H9 (cell line): ENCODE data around the gene RPL26. TPM values are rescaled to one million over a fixed set of nuclear protein-coding genes. Genes with fewer than 3 reads are reported as not detected.

Experiments
- DNase-seq: peaks from one replicate; pipeline ENCODE4 v3.0.0-alpha.2; 2017
- H2AFZ ChIP-seq: one replicate; pipeline ENCODE4 v1.6.1; 2013; ENCODE audit warnings: mild to moderate bottlenecking, low read length, control low read depth, moderate library complexity
- H2AK5ac ChIP-seq: 2 replicates; pipeline ENCODE4 v1.6.1; 2013; ENCODE audit warnings: low read length, control low read depth, mixed read lengths; ENCODE audit not compliant: insufficient read length
- H2BK120ac ChIP-seq: one replicate; pipeline ENCODE4 v1.6.1; 2013; ENCODE audit warnings: low read depth, mild to moderate bottlenecking, low read length, control low read depth, inconsistent platforms; ENCODE audit not compliant: poor library complexity, severe bottlenecking
- H2BK12ac ChIP-seq: 2 replicates; pipeline ENCODE4 v1.6.1; 2013; ENCODE audit warnings: low read length, control low read depth, mixed read lengths, low read depth; ENCODE audit not compliant: insufficient read length
- H2BK15ac ChIP-seq: 2 replicates; pipeline ENCODE4 v1.6.1; 2013; ENCODE audit warnings: low read depth, low read length, control low read depth
- H2BK20ac ChIP-seq: one replicate; pipeline ENCODE4 v1.6.1; 2013; ENCODE audit warnings: low read depth, mild to moderate bottlenecking, low read length, control low read depth, inconsistent platforms; ENCODE audit not compliant: poor library complexity, severe bottlenecking
- H2BK5ac ChIP-seq: 2 replicates; pipeline ENCODE4 v1.6.1; 2013; ENCODE audit warnings: low read length, control low read depth, mixed read lengths; ENCODE audit not compliant: insufficient read length
- H3K14ac ChIP-seq: 2 replicates; pipeline ENCODE4 v1.6.1; 2013; ENCODE audit warnings: low read length, control low read depth; ENCODE audit not compliant: insufficient read depth
- H3K18ac ChIP-seq: 2 replicates; pipeline ENCODE4 v1.6.1; 2013; ENCODE audit warnings: low read depth, mild to moderate bottlenecking, mixed read lengths, low read length, control low read depth; ENCODE audit not compliant: insufficient read length
- H3K23ac ChIP-seq: 2 replicates; pipeline ENCODE4 v1.6.1; 2013; ENCODE audit warnings: low read length, control low read depth, mixed read lengths, low read depth; ENCODE audit not compliant: insufficient read length
- H3K23me2 ChIP-seq: 2 replicates; pipeline ENCODE4 v1.6.1; 2013; ENCODE audit warnings: low read depth, mild to moderate bottlenecking, mixed read lengths, low read length, control low read depth; ENCODE audit not compliant: insufficient read length, poor library complexity, severe bottlenecking
- H3K27ac ChIP-seq: 2 replicates; pipeline ENCODE4 v1.5.1; 2013; ENCODE audit warnings: low read length, control low read depth, mixed read lengths, low read depth; ENCODE audit not compliant: insufficient read length
- H3K27me3 ChIP-seq: 2 replicates; pipeline ENCODE4 v1.6.1; 2013; ENCODE audit warnings: low read length, control low read depth, inconsistent platforms; ENCODE audit not compliant: insufficient read depth
- H3K4ac ChIP-seq: 2 replicates; pipeline ENCODE4 v1.6.1; 2013; ENCODE audit warnings: low read depth, mild to moderate bottlenecking, control low read depth, inconsistent platforms, low read length, moderate library complexity
- H3K4me1 ChIP-seq: 2 replicates; pipeline ENCODE4 v1.6.1; 2013; ENCODE audit warnings: low read length, control low read depth, inconsistent platforms; ENCODE audit not compliant: insufficient read depth
- H3K4me2 ChIP-seq: 2 replicates; pipeline ENCODE4 v1.6.1; 2013; ENCODE audit warnings: low read length, control low read depth, mixed read lengths; ENCODE audit not compliant: insufficient read length, insufficient read depth
- H3K56ac ChIP-seq: 2 replicates; pipeline ENCODE4 v1.6.1; 2013; ENCODE audit warnings: low read depth, mild to moderate bottlenecking, mixed read lengths, low read length, control low read depth; ENCODE audit not compliant: insufficient read length
- H3K79me1 ChIP-seq: 2 replicates; pipeline ENCODE4 v1.6.1; 2013; ENCODE audit warnings: low read depth, mild to moderate bottlenecking, moderate library complexity, low read length, control low read depth, inconsistent platforms; ENCODE audit not compliant: insufficient read depth, poor library complexity, severe bottlenecking
- H3K79me2 ChIP-seq: 2 replicates; pipeline ENCODE4 v1.6.1; 2013; ENCODE audit warnings: low read length, control low read depth, inconsistent platforms; ENCODE audit not compliant: insufficient read depth
- H3K9ac ChIP-seq: 2 replicates; pipeline ENCODE4 v1.6.1; 2013; ENCODE audit warnings: low read length, control low read depth, mixed read lengths; ENCODE audit not compliant: insufficient read length; ENCODE audit errors: extremely low read depth
- H3K9me3 ChIP-seq: one replicate; pipeline ENCODE4 v1.6.1; 2013; ENCODE audit warnings: low read depth, low read length, inconsistent platforms; ENCODE audit not compliant: control insufficient read depth
- H3T11ph ChIP-seq: one replicate; pipeline ENCODE4 v1.6.1; 2013; ENCODE audit warnings: mild to moderate bottlenecking, low read length, control low read depth, inconsistent platforms
- H4K20me1 ChIP-seq: one replicate; pipeline ENCODE4 v1.6.1; 2013; ENCODE audit not compliant: control insufficient read depth, insufficient read length, insufficient read depth
- H4K5ac ChIP-seq: 2 replicates; pipeline ENCODE4 v1.6.1; 2013; ENCODE audit warnings: low read depth, mild to moderate bottlenecking, mixed read lengths, low read length, control low read depth; ENCODE audit not compliant: insufficient read length
- H4K8ac ChIP-seq: replicated peaks from 2 replicates; pipeline ENCODE4 v1.6.1; 2013; ENCODE audit warnings: low read length, control low read depth, mixed read lengths, low read depth; ENCODE audit not compliant: insufficient read length
- H4K91ac ChIP-seq: 2 replicates; pipeline ENCODE4 v1.6.1; 2013; ENCODE audit warnings: low read depth, mild to moderate bottlenecking, moderate library complexity, mixed read lengths, low read length, control low read depth; ENCODE audit not compliant: insufficient read length
- H3K27ac Mint-ChIP-seq, 3 experiments: 2 replicates in 2 of 3; 3 replicates in 1 of 3; pipeline ENCODE4 v1.8.0; 2020 to 2021; ENCODE audit warnings: mixed read lengths in 3 of 3, mild to moderate bottlenecking in 1 of 3, moderate library complexity in 1 of 3
- H3K27me3 Mint-ChIP-seq: 2 replicates; pipeline ENCODE4 v1.8.0; 2021; ENCODE audit warnings: low read depth, mild to moderate bottlenecking, moderate library complexity, mixed read lengths
- H3K36me3 Mint-ChIP-seq, 3 experiments: 2 replicates in 2 of 3; 3 replicates in 1 of 3; pipeline ENCODE4 v1.8.0; 2020 to 2021; ENCODE audit warnings: low read depth in 3 of 3, mixed read lengths in 3 of 3; ENCODE audit not compliant: insufficient read depth in 1 of 3
- H3K4me1 Mint-ChIP-seq, 2 experiments: 2 replicates each; pipeline ENCODE4 v1.8.0; 2020; ENCODE audit warnings: mixed read lengths in 2 of 2
- H3K4me3 Mint-ChIP-seq, 2 experiments: 2 replicates in 1 of 2; 3 replicates in 1 of 2; pipeline ENCODE4 v1.8.0; 2020 to 2021; ENCODE audit warnings: mild to moderate bottlenecking in 2 of 2, mixed read lengths in 2 of 2, moderate library complexity in 1 of 2
- H3K9me3 Mint-ChIP-seq, 2 experiments: 2 replicates in 1 of 2; 3 replicates in 1 of 2; pipeline ENCODE4 v1.8.0; 2020; ENCODE audit warnings: mild to moderate bottlenecking in 2 of 2, mixed read lengths in 2 of 2, moderate library complexity in 1 of 2
- CTCF ChIP-seq: fragments of 200-600 bp; sonication (generic); conservative IDR thresholded peaks from 3 replicates; pipeline ENCODE4 v1.8.0; 2021; ENCODE audit warnings: antibody characterized with exemption, mild to moderate bottlenecking
- WGBS: extraction: QIAGEN DNeasy Blood & Tissue Kit; methylation state at CpG from one replicate; pipeline ENCODE4 v1.1.7; 2013; ENCODE audit warnings: missing lambda C conversion rate, low lambda C conversion rate, mixed read lengths; ENCODE audit not compliant: insufficient read length; ENCODE audit errors: extremely low coverage; 5-methylcytosine and 5-hydroxymethylcytosine counted together
- total RNA-seq: library from RNA; stranded (reverse); gene quantifications from 2 replicates; pipeline ENCODE4 v1.2.1, GENCODE V29; 2021

RPL26 gene
- total RNA-seq, 1 experiment from 2014 or later: 2,434 TPM

GRCh38 chr17:8398980-8399379 lies 16.0 kb upstream of the RPL26 start:
- no peak overlapping the region for H3K14ac ChIP-seq
- H4K5ac ChIP-seq: no peak overlapping the region
- H2BK12ac ChIP-seq: no peak overlapping the region
- Mint-ChIP-seq H3K27ac (no peak overlapping the region), H3K4me1 (peaks cover 2% of the 10 kb centered on the region in 2 experiments; a peak in 3 of 4 replicates), H3K27me3 (peaks cover 30% of the 10 kb centered on the region), H3K9me3 (no peaks in the 10 kb centered on the region), H3K4me3 (no peak overlapping the region), H3K36me3 (no peaks in the 10 kb centered on the region)
- H2AK5ac ChIP-seq: no peak overlapping the region
- no peak for DNase-seq
- no peak overlapping the region for H2BK5ac ChIP-seq
- H3K56ac ChIP-seq: no peak overlapping the region
- no peak overlapping the region for H3T11ph ChIP-seq
- no peak overlapping the region for H2BK15ac ChIP-seq
- H3K9ac ChIP-seq: no peak overlapping the region
- H3K23ac ChIP-seq: no peak overlapping the region
- H4K91ac ChIP-seq: no peak overlapping the region
- H3K18ac ChIP-seq: no peak overlapping the region
- H3K79me1 ChIP-seq: no peaks in the 10 kb centered on the region
- peaks cover 3% of the 10 kb centered on the region; the same call in 1 of the 2 replicates for H3K27me3 ChIP-seq
- TF ChIP-seq CTCF: no peak
- no peaks in the 10 kb centered on the region for H4K20me1 ChIP-seq
- no peak overlapping the region for H4K8ac ChIP-seq
- H2BK120ac ChIP-seq: no peak overlapping the region
- no peaks in the 10 kb centered on the region for H3K23me2 ChIP-seq
- no CpG with 5 or more reads among the region's 6 CpGs for WGBS
- no peak overlapping the region for H3K27ac ChIP-seq
- no peaks in the 10 kb centered on the region for H3K4me1 ChIP-seq
- H3K9me3 ChIP-seq: no peaks in the 10 kb centered on the region
- no peak overlapping the region for H2BK20ac ChIP-seq
- no peak overlapping the region for H3K4ac ChIP-seq
- H3K4me2 ChIP-seq: no peak overlapping the region
- no peak overlapping the region for H2AFZ ChIP-seq
- no peaks in the 10 kb centered on the region for H3K79me2 ChIP-seq
